GM21717 (cell line): Measurements from ENCODE around the gene CZIB.
"Not testable (repeated sequence)": the region's sequence is repeated elsewhere in the genome, so short reads cannot be mapped to it uniquely, and the experiment has no call there.

ENCODE experiments used
- ATAC-seq: cut with Tn5 transposase; IDR thresholded peaks from one replicate; pipeline ENCODE4 v1.9.1; 2021; ENCODE audit warnings: mild to moderate bottlenecking, moderate library complexity; ENCODE audit not compliant: unreplicated experiment

Gene CZIB

GRCh38 chr1:53190210-53190611 is 30.2 kb downstream of the CZIB start:
- ATAC-seq: no peak

DNA sequence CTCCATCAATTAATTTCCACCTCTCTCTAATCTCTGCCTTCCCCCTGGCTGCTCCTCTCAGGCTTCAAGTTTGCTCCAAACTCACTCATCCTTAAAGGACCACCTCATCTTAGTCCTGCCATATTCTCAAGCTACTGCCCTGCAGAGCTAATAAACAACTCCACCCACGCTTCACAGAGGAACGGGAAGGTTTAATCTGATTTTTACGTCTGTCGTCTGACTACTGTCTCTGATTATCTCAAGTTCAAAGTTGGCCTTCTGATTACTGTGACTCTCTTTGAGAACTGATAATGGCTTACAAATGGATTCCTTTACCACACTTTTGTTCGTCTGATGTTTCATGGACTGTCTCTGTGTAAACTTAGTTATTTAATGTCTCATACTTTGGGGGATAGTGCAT is 31.4 kb downstream of the CZIB start:
- no peak for ATAC-seq

GRCh38 chr1:53188099-53188498 is 32.3 kb downstream of the CZIB start:
- no peak for ATAC-seq

DNA sequence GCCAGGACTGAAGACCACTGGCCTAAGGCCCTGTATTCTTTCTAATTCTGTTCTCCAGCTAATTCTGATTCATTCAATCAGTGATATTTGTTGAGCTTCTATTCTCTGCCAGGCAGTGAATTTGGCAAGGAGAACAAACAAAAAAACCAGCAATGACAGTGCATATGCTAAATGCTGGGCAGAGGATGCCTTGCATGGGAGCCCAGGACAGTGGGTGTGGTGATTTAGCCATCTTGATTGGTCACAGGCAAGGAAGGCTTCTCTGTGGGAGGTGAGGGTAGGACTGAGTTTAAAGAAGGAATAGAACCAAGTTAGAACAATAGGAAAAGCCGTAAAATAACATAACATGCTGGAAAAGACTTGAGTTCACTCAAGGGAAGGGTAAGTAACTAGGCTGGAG is 33.0 kb downstream of the CZIB start:
- no peak for ATAC-seq

GRCh38 chr1:53186533-53186932 is 33.9 kb downstream of the CZIB start:
- ATAC-seq: no peak

DNA sequence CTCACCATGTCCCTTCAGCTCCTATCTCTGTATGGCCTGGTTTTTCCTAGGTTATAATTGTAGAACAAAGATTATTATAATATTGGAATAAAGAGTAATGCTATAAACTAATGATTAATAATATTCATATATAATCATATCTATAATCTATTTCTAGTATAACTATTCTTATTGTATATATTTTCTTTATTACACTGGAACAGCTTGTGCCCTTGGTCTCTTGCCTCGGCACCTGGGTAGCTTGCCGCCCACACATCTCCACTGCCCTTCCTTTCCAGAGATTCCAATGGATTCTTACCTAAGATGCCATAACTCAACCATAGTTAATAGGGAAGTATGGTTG is 34.5 kb downstream of the CZIB start:
- ATAC-seq: not testable (repeated sequence)

DNA sequence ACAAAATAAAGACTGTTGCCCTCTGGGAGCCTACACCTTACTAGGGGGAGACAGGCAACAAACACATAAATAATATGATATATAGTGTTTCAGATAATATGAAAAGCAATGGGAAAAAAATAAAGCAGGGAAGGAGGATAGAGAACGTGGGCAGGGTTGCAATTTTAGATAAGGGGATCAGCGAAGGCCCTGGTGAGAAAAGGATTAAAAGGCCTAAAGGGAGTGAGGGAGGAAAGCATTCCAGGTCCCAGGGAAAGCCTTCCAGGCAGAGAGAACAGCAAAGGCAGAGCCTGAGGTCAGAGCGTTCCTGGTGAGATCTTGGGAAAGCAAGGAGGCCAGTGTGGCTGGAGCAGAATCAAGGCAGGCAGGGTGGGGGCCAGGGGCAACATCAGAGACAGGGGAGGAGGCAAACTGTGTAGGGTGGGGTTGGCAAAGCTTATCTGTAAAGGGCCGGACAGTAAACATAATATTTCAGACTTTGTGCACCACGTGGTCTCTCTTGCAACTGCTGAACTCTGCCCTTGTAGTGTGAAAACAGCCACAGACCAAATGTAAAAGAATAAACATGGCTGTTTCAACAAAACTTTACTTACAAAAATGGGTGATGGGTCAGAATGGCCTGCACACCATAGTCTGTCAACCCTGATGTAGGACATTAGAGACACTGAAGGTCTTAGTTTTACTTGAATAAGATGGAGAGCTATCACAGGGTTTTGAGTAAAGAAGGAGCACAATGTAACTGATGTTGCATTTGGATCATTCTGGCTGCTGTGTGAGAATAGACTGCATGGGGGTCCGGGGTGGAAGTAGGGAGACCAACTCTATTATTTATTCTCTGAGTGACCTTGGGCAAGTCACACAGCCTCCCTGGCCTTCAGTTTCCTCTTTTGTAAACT is 37.1 kb downstream of the CZIB start:
- no peak for ATAC-seq

DNA sequence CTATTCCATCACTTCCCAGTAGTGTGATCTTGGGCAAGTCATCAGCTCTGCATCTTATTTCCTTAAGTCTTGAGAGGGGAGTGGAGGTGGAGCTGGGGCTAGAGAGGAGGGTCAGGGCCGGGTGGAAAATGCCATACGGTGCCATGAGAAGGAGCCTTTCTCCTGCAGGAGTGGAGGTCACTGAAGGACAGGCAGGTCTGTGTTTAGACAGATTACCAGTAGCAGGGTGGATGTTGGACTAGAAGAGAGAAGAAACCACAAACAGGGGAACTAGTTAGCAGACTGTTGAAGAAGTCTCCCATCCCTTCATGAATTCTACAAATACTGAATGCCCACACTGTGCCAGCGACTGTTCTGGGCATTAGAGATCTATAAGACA is 37.7 kb downstream of the CZIB start:
- ATAC-seq: no peak

GRCh38 chr1:53182111-53182593 is 38.3 kb downstream of the CZIB start:
- no peak for ATAC-seq

- ATAC-seq: no peak
Measured at GRCh38 chr1:53180951-53181350, 39.5 kb downstream of the CZIB start.

DNA sequence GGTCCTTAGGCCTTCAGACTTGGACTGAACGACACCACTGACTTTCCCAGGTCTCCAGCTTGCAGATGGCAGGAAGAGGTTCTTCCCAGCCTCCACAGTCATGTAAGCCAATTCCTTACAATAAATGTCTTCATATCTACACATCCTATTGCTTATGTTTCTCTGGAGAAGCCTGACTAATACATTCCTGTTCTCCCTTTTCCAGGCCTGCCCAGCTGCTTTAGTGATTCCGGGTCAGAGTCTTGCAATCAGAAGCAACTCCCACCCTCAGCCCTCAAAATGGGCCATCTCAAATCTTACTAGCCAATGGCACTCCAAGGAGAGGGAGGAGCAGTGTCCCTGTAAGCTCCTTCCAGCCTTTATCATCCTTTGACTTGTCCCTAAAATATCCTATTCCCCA is 40.2 kb downstream of the CZIB start:
- no peak for ATAC-seq

- no peak for ATAC-seq
Measured at GRCh38 chr1:53176452-53177208, 43.8 kb downstream of the CZIB start.

GRCh38 chr1:53174971-53175913 is 45.2 kb downstream of the CZIB start:
- no peak for ATAC-seq

- no peak for ATAC-seq
Measured at GRCh38 chr1:53172426-53173128, 47.9 kb downstream of the CZIB start.

GRCh38 chr1:53166912-53167311 is 53.5 kb downstream of the CZIB start:
- ATAC-seq: no peak

DNA sequence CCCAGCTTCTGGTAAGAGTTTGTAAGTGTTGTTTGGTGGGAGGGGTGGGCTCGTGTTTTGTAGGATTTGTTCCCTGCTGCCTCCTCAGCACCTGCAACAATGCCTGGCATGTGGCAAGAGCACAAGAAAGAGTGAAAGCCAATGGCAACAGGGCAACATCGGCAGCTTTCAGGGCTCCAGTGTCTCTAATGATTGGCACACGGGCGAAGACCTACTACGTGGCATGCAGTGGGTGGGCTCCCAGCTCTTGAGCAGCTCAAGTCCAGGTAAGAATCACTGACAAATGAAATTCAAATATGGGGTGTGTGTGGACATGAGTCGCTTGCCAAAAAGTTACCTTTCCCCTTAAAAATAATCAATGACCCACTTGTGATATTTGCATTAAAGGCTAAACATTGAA is 54.1 kb downstream of the CZIB start:
- no peak for ATAC-seq

DNA sequence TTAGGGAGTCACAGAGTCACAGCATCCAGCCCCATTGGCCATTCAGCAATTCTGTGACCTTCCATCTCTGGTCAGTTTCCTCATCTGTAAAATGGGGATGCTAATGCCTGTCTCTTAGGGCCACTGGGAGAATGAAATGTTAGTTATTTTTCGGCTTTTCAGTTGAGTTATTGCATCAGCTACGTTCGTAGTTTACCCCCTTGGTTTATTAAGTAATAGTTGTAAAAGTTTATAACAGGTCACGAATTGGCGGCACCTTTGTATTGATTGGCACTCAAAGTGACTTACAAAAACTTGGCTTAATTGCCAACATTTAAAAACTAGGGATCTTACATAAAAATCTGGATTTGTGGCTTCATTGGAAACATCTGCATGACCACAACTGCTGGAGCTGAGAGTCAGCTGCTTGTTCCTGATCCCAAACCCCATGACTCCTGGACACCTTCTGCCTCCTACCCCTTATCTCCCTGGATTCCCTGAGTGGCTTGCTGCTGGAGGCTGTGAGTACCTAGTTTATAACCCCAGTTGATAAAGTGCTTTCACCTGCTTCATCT is 54.9 kb downstream of the CZIB start:
- ATAC-seq: no peak
